GM18507 (cell line): ENCODE data around the gene ADNP.
"Not testable (repeated sequence)": the region's sequence is repeated elsewhere in the genome, so short reads cannot be mapped to it uniquely, and the experiment has no call there.

Experiments used
- DNase-seq: peaks from one replicate; pipeline ENCODE4 v3.0.0; 2011; ENCODE audit warnings: low read depth; ENCODE audit not compliant: insufficient read length; ENCODE audit errors: extremely low spot score
- FAIRE-seq: peaks from 2 replicates; lab custom pipeline; 2011; peaks lifted over from hg19 to GRCh38; lab: Jason Lieb, UNC

ADNP gene

GRCh38 chr20:50931306-50932015, at the start of gene ADNP:
Gene ADNP (minus strand): TSS chr20:50931437. CDS start chr20:50903996, 27,441 bp downstream.
- DNase-seq (peak; percentile 38), FAIRE-seq (peak; percentile 66)

- DNase-seq: no peak
- no peak for FAIRE-seq
Observed at GRCh38 chr20:50980071-50980681, 48.9 kb upstream of the ADNP start.

DNA sequence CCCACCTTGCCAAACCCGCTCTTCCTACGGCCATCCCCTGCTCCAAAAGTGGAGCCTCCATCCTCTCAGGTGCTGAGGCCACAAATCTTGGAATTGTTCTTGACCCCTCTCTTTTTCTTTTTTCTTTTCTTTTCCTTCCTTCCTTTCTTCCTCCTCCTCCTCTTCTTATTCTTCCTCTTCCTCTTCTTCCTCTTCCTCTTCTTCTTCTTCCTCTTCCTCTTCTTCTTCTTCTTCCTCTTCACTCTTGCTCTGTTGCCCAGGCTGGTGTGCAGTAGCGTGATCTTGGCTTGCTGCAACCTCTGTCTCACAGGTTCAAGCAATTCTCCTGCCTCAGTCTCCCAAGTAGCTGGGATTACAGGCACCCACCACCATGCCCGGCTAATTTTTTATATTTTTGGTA, 47.3 kb upstream of the ADNP start:
- FAIRE-seq, DNase-seq: not testable (repeated sequence)

DNA sequence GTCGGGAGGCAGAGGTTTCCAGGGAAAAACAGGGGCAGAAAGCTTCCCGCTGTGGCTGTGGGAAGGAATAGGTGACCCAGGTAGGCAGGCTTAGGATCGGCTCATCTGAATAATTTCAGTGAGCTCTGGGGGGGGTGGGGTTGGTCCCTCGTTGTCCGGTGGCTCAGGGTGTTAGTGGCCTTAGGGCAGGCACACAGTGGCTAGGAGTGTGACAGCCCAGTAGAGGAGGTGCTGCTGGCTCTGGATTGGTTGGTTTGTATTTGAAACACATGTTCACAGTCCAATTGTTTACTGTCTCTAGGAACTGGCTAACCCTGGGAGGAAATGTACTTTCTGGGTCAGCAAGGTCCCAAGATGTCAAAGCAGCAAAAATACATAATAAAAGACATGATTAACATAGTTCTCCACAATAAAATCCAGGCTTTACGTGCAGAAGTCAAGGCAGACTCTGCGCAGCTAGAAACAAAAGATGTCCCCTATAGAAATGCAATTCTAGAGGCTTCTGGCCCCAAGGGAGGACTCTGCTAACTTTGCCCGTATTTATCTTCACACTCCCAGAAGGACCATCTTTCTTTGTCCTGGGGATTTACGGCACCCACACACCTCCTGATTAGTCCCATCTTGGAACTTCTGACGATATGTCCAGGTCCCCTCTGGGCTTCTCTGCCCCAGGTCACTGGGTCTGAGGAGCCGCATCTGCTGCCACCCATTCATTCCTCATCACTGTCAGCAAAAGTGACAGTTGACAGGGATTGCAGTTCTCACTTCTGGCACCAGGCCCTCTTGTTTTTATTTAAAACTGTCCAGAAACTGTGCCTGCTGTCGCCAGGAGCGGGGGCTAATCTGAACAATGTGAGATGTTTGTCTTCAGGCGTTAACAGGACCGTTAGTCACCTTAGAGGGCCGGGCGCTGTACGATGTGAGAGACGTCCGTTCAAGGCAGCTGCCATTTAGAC, 46.1 kb upstream of the ADNP start:
- FAIRE-seq: no peak
- no peak for DNase-seq

DNA sequence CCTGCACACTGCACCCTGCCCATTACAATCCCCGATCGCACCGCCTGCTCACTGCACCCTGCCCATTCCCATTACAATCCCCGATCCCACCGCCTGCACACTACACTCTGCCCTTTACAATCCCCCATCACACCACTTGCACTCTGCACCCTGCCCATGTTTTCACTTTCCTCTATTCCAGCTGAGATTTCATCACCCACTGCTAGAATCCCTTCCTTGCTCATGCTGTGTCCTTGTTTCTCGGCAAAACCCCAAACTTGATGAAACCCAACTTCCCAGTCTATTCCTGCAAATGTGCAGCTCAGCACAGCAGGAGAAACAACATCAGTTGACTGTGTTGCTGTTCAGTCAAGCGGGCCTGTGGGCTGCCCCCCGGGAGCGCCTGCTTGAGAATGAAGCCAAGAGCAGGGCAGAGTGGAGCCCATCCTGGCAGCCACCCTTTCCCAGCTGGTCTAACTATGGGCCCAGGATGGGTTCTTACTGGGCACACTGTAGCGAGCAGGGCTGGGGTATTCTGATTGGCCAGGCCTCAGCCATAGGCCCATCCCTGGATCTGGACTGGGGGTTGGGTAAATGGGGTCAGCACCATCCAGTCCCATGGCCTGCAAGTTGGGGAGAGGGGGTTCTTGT, 44.6 kb upstream of the ADNP start:
- FAIRE-seq (no peak), DNase-seq (no peak)

GRCh38 chr20:50969912-50970311, 38.7 kb upstream of the ADNP start:
- no peak for DNase-seq

DNA sequence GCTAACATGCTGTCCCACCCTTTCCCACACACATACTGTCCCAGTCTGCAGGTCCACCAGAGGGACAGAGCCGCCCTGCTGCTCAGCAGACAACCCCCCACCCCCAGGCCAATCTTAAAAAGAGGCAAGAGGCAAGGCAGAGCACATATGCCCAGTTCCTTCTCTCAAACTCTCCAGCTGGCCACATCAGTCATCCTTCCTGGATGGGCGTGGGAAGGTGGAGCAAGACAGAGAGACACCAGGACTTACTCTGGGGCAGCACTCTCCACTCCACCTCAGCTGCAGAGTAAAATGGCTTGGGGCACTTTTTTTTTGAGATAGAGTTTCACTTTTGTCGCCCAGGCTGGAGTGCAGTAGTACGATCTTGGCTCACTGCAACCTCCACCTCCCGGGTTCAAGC, 38.2 kb upstream of the ADNP start:
- DNase-seq (no peak), FAIRE-seq (no peak)

More at GRCh38 chr20:50969912-50970311, 38.7 kb upstream of the ADNP start:
- no peak for FAIRE-seq

DNA sequence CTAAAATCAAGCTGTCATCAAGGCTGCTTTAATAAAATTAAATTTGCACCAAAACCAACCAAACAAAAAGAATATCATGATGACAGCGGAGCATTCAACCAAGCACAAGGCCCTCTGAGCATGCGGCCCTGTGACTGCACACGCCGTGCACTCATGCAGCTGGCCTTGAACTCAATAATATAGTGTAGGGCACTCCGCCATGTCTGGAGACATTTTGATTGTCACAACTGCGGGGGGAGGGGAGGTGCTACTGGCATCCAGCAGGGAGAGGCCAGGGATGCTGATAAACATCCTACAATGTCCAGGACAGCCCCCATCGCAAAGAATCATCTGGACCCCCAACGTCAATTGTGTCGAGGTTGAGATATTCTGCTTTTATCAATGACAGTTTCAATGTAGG, 37.1 kb upstream of the ADNP start:
- FAIRE-seq (no peak), DNase-seq (no peak)

DNA sequence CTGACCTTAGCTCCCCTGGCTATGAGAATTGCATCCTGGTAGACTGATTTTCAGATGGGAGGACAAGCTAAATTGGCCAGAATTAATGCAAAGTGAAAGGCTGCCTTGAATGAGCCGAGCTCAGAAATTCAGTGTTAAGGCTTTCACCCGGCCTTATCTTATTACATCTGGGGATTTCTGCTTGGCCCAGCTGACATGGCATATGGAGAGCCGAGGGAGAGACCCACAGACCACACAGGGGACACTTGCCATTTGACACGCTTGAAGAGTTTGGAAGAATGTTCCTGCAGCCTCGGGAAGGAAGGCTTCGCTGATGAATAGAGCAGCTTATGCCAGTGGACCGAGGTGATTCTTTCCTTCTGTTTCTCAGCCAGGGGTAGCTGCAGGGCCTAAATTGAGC, 36.3 kb upstream of the ADNP start:
- no peak for FAIRE-seq
- DNase-seq: no peak

GRCh38 chr20:50959543-50960126, 28.4 kb upstream of the ADNP start:
- no peak for FAIRE-seq
- DNase-seq: no peak

DNA sequence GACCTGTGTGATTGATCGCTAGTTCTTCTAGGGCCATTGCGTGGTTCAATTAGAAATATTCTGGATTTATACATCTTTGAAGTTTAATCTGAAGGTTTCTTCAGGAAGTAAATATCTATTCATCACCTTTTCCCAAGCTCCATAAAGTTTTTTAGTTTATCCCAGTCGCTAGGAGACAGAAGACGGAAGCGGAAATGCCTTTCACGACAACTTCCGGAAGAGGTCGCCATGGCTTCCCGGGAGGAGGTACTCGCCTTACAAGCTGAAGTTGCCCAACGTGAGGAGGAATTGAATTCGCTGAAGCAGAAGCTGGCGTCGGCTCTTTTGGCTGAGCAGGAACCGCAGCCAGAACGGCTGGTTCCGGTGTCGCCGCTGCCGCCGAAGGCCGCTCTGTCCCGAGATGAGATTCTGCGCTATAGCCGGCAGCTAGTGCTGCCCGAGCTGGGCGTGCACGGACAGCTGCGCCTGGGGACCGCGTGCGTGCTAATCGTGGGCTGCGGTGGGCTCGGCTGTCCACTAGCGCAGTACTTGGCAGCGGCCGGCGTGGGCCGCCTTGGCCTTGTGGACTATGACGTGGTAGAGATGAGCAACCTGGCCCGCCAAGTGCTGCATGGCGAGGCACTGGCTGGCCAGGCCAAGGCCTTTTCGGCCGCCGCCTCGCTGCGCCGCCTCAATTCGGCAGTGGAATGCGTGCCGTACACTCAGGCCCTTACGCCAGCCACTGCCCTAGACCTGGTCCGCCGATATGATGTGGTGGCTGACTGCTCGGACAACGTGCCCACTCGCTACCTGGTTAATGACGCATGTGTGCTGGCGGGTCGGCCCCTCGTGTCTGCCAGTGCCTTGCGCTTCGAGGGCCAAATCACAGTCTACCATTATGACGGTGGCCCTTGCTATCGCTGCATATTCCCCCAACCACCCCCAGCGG, 27.6 kb upstream of the ADNP start, which contains the start of gene MOCS3:
TSS of gene MOCS3 (plus strand) at position 204 of the 928 bp plus-strand sequence. CDS start at position 229, 25 bp downstream.
- peak; percentile 88 for FAIRE-seq
- peak; percentile 68 for DNase-seq

GRCh38 chr20:50957798-50958614, 26.8 kb upstream of the ADNP start, which contains the start of gene DPM1:
Gene DPM1 (minus strand): TSS chr20:50958532. CDS start chr20:50958523, 9 bp downstream.
- FAIRE-seq: no peak
- DNase-seq: peak; percentile 63

DNA sequence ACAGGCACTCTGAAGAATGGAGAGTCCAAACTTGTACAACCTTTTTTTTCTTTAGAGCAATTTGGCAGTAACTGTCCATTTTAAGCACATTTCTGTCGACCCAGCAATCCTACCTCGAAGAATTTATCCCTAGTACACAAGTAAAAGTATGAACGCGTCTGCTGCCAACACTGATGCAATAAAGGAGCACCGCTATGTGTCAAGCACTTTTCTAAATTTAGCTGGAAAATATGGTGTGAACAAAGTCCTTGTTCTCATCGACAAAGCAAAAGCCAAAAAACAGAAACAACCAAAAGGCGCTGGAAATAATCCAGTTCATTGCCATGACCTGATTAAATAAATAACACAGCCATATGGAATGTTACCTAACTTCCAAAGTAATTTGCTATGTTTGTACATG, 26.0 kb upstream of the ADNP start:
- FAIRE-seq: no peak
- no peak for DNase-seq

- DNase-seq: no peak
- no peak for FAIRE-seq
Observed at GRCh38 chr20:50953821-50954220, 22.6 kb upstream of the ADNP start.

DNA sequence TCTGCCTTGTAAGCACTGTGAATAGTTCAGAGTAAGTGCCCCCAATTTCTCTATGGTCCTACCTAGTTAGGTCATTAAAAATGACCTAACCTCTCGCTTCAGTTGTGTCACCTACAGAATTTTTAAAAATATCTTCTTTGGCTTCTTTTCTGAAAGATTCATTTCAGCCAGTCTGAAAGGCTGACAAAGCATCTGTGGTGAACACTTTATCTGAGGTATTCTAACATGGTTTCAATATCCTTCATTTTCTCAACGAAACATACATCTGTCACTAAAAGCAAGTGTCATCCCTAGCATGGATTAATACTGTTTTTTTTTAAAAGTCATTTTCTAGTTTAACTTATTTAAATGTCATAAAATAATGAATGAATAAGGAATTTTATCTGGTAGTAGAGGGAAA, 22.0 kb upstream of the ADNP start:
- DNase-seq (no peak), FAIRE-seq (no peak)

DNA sequence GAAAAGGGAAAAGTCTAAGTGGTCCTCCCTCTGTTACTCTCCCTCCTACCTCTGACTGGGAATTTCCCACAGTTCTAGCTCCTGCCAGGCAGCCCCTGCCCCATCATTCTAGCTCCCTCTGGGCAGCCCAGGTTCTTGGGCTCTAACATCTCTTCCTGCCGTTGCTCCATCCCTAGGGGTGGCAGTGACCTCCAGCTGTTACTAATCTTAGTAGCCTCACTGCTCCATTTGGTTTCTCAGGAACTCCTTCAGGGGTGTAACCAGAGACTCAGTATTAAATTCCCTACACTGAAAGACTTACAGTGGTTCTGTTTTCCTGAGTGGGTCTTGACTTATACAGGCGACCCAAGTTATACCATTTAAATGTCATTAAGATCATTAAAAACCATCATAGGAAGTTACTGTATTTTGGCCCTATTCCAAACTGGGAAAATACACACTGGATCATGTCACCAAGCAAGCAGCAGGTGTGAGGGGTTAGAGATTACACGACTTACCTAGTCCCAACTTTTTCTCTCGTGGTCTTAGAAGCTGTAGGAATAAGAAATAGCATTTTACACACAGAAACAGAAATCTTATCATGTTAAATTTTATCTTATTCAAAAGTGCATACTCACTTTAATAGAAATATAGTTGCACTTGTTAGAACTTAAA, 17.0 kb upstream of the ADNP start:
- FAIRE-seq (no peak), DNase-seq (no peak)

DNA sequence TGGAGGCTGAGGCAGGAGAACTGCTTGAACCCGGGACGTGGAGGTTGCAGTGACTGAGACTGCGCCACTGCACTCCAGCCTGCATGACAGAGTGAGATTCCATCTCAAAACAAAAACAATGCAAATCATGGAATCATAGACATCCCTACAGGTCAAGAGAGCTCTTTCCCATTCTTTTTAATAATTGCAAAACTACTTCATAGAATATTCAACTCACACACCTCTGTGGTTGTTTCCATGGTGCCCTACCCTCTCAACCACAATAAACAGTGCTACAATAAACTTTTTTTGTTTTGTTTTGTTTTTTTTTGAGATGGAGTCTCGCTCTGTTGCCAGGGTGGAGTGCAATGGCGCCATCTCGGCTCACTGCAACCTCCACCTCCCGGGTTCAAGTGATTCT, 11.8 kb upstream of the ADNP start:
- DNase-seq: no peak
- no peak for FAIRE-seq
